ENCODE data around the gene PSMD5. TPM values are rescaled to one million over a fixed set of nuclear protein-coding genes. Genes with fewer than 3 reads are reported as not detected.

The PSMD5 gene
- total and polyA plus RNA-seq, 2 donors (not counting 1 experiment from before 2014, with no cell fraction given): 33.9 to 48.3 TPM

- Histone ChIP-seq H3K4me3 (replicated peaks in 1 of 4; ENCODE audit: control extremely low read depth in 1 of 4, insufficient read depth in 1 of 4, low read depth in 3 of 4, low read length in 4 of 4) (no peak overlapping the region), H3K9me3 (ENCODE audit: control insufficient read depth, insufficient read depth, low read depth, low read length) (no peaks in the 10 kb centered on the region), H3K4me2 (ENCODE audit: extremely low read depth, insufficient read depth, low read length) (no peak overlapping the region), H3K9ac (ENCODE audit: insufficient read depth, low read length) (no peak overlapping the region), H3K27ac (ENCODE audit: insufficient read depth, low read length) (no peak overlapping the region), H3K36me3 (ENCODE audit: control insufficient read depth, insufficient read depth, low read length) (no peaks in the 10 kb centered on the region), H2AFZ (ENCODE audit: low read length) (no peak overlapping the region), H4K20me1 (ENCODE audit: control insufficient read depth, extremely low read depth, insufficient read depth, low read length) (no peaks in the 10 kb centered on the region), H3K27me3 (ENCODE audit: control insufficient read depth, insufficient read depth, low read length) (no peaks in the 10 kb centered on the region), H3K79me2 (ENCODE audit: control insufficient read depth, insufficient read depth, low read length) (no peaks in the 10 kb centered on the region), H3K4me1 (ENCODE audit: control insufficient read depth, extremely low read depth, insufficient read depth, low read length) (peaks cover 14% of the 10 kb centered on the region)
- DNase-seq (ENCODE audit: low read depth in 2 of 2): no peak
- TF ChIP-seq EZH2 (IDR thresholded peaks at IDR 0.05; ENCODE audit: low read length, missing control alignments) (no peak), CTCF (conservative IDR thresholded peaks at IDR 0.05 in 1 of 2, IDR thresholded peaks at IDR 0.05 in 1 of 2; ENCODE audit: low read depth in 1 of 2, low read length in 2 of 2) (no peak)
Observed at GRCh38 chr9:120888626-120889025, 45.9 kb upstream of the PSMD5 start.

GRCh38 chr9:120886490-120886967 is 43.8 kb upstream of the PSMD5 start:
- Histone ChIP-seq H3K27ac (ENCODE audit: insufficient read depth, low read length) (no peak overlapping the region), H3K4me2 (ENCODE audit: extremely low read depth, insufficient read depth, low read length) (no peak overlapping the region)

GRCh38 chr9:120885958-120886357 is 43.2 kb upstream of the PSMD5 start:
- Histone ChIP-seq H3K27me3 (ENCODE audit: control insufficient read depth, insufficient read depth, low read length) (peaks cover 5% of the 10 kb centered on the region), H3K9ac (ENCODE audit: insufficient read depth, low read length) (no peak overlapping the region), H3K36me3 (ENCODE audit: control insufficient read depth, insufficient read depth, low read length) (no peaks in the 10 kb centered on the region), H3K4me1 (ENCODE audit: control insufficient read depth, extremely low read depth, insufficient read depth, low read length) (peaks cover 8% of the 10 kb centered on the region), H3K79me2 (ENCODE audit: control insufficient read depth, insufficient read depth, low read length) (no peaks in the 10 kb centered on the region), H3K9me3 (ENCODE audit: control insufficient read depth, insufficient read depth, low read depth, low read length) (no peaks in the 10 kb centered on the region), H3K4me2 (ENCODE audit: extremely low read depth, insufficient read depth, low read length) (no peak overlapping the region), H2AFZ (ENCODE audit: low read length) (no peak overlapping the region), H4K20me1 (ENCODE audit: control insufficient read depth, extremely low read depth, insufficient read depth, low read length) (no peaks in the 10 kb centered on the region), H3K27ac (ENCODE audit: insufficient read depth, low read length) (no peak overlapping the region), H3K4me3 (replicated peaks in 1 of 4; ENCODE audit: control extremely low read depth in 1 of 4, insufficient read depth in 1 of 4, low read depth in 3 of 4, low read length in 4 of 4) (no peak overlapping the region)
- DNase-seq (ENCODE audit: low read depth in 2 of 2): peak in 1 of 2 donors; percentile 58
- no peak for TF ChIP-seq CTCF (conservative IDR thresholded peaks at IDR 0.05 in 1 of 2, IDR thresholded peaks at IDR 0.05 in 1 of 2; ENCODE audit: low read depth in 1 of 2, low read length in 2 of 2)
- no peak for TF ChIP-seq EZH2 (IDR thresholded peaks at IDR 0.05; ENCODE audit: low read length, missing control alignments)

More at GRCh38 chr9:120886490-120886967, 43.8 kb upstream of the PSMD5 start:
- DNase-seq (ENCODE audit: low read depth in 2 of 2): peak; percentile 72 to 93
- Histone ChIP-seq H3K79me2 (ENCODE audit: control insufficient read depth, insufficient read depth, low read length) (no peaks in the 10 kb centered on the region), H3K9me3 (ENCODE audit: control insufficient read depth, insufficient read depth, low read depth, low read length) (no peaks in the 10 kb centered on the region), H4K20me1 (ENCODE audit: control insufficient read depth, extremely low read depth, insufficient read depth, low read length) (no peaks in the 10 kb centered on the region), H3K9ac (ENCODE audit: insufficient read depth, low read length) (no peak overlapping the region), H3K4me3 (replicated peaks in 1 of 4; ENCODE audit: control extremely low read depth in 1 of 4, insufficient read depth in 1 of 4, low read depth in 3 of 4, low read length in 4 of 4) (no peak overlapping the region), H2AFZ (ENCODE audit: low read length) (no peak overlapping the region), H3K36me3 (ENCODE audit: control insufficient read depth, insufficient read depth, low read length) (no peaks in the 10 kb centered on the region), H3K27me3 (ENCODE audit: control insufficient read depth, insufficient read depth, low read length) (peaks cover 5% of the 10 kb centered on the region), H3K4me1 (ENCODE audit: control insufficient read depth, extremely low read depth, insufficient read depth, low read length) (peaks cover 12% of the 10 kb centered on the region)
- TF ChIP-seq CTCF (conservative IDR thresholded peaks at IDR 0.05 in 1 of 2, IDR thresholded peaks at IDR 0.05 in 1 of 2; ENCODE audit: low read depth in 1 of 2, low read length in 2 of 2): no peak
- no peak for TF ChIP-seq EZH2 (IDR thresholded peaks at IDR 0.05; ENCODE audit: low read length, missing control alignments)

Data from fibroblast of lung (primary cell).